ENCODE measurements around the gene GSE1. TPM values are rescaled to one million over a fixed set of nuclear protein-coding genes. Genes with fewer than 3 reads are reported as not detected.

The GSE1 gene
- total RNA-seq, 1 experiment from 2014 or later: 90.2 TPM

DNA sequence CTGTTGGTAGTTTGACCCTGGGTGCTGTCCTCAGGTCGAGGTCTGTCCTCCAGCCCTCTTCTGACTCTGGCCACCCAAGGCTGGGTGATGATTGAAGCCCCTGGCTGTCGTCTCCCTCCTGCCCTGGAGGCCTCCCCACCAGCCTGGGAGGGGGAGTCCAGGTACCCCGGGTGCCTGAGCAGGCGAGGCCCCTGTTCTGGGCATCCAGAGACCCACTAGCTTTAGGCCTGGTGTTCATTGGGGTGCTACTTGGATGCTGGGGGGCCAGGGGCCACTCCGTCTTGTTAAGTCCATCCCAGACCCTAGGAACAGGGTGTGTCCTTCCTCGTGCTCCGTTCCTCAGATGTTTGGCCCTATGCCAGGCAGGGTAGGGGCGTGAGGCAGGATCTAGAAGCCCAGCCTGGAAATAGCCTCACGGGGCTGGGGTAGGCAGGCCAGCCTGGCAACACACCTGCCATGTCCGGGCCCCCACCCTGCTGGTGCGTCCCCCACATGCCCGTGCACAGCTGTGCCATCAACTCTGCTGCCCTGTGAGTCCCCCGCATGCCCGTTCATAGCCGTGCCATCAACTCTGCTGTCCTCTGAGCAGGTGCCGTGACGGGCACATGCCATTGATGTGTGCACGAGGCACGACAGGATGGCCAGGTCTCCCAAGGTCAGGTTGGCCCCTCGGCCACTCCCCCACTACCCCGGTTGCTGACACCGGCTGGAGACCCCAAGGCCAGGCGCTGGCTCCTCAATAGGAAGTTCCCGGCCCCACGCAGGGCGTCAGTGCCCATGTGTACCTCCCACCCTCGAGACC, 38.7 kb downstream of the GSE1 start:
- TF ChIP-seq, protein P1, sequence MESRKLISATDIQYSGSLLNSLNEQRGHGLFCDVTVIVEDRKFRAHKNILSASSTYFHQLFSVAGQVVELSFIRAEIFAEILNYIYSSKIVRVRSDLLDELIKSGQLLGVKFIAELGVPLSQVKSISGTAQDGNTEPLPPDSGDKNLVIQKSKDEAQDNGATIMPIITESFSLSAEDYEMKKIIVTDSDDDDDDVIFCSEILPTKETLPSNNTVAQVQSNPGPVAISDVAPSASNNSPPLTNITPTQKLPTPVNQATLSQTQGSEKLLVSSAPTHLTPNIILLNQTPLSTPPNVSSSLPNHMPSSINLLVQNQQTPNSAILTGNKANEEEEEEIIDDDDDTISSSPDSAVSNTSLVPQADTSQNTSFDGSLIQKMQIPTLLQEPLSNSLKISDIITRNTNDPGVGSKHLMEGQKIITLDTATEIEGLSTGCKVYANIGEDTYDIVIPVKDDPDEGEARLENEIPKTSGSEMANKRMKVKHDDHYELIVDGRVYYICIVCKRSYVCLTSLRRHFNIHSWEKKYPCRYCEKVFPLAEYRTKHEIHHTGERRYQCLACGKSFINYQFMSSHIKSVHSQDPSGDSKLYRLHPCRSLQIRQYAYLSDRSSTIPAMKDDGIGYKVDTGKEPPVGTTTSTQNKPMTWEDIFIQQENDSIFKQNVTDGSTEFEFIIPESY (IDR thresholded peaks at IDR 0.05; ENCODE audit: extremely low read depth, insufficient replicate concordance, low read length): no peak
- no peak for TF ChIP-seq CBX3 (IDR thresholded peaks at IDR 0.05; ENCODE audit: low read depth)
- TF ChIP-seq FOSL1 (IDR thresholded peaks at IDR 0.05; ENCODE audit: low read depth): no peak
- no peak for TF ChIP-seq CEBPB (IDR thresholded peaks at IDR 0.05; ENCODE audit: low read depth)
- Histone ChIP-seq H3K27ac (ENCODE audit: low read depth, low read length) (no peak overlapping the region), H3K4me1 (ENCODE audit: control insufficient read depth in 1 of 2, insufficient read depth in 2 of 2, low read length in 2 of 2) (peaks cover 4 to 34% of the 10 kb centered on the region in 2 experiments; a peak in 3 of 4 replicates), H3K9me2 (ENCODE audit: insufficient read depth) (no peaks in the 10 kb centered on the region), H3K9ac (ENCODE audit: low read length) (no peak overlapping the region), H3K79me2 (ENCODE audit: insufficient read depth, low read length) (peaks cover 11% of the 10 kb centered on the region; the same call in 1 of the 2 replicates), H3K36me3 (ENCODE audit: control insufficient read depth in 1 of 2, insufficient read depth in 2 of 2, low read length in 2 of 2) (peaks cover 10 to 23% of the 10 kb centered on the region in 2 experiments; a peak in 3 of 4 replicates), H2AFZ (ENCODE audit: low read depth, low read length, poor library complexity, severe bottlenecking) (no peak overlapping the region), H3K4me2 (ENCODE audit: low read length) (no peak overlapping the region), H4K20me1 (ENCODE audit: insufficient read depth) (peaks cover 8% of the 10 kb centered on the region; the same call in 1 of the 2 replicates), H3K27me3 (ENCODE audit: insufficient read depth, low read length) (no peaks in the 10 kb centered on the region), H3K9me3 (ENCODE audit: control insufficient read depth in 1 of 2, insufficient read depth in 1 of 2, low read depth in 1 of 2, low read length in 2 of 2) (no peaks in the 10 kb centered on the region), H3K4me3 (replicated peaks in 1 of 2; ENCODE audit: low read depth in 1 of 2, low read length in 2 of 2) (no peak overlapping the region)
- ChIA-PET POLR2A (no interaction called here), CTCF (no interaction called here), RAD21 (ENCODE audit: low non-redundant PET in 1 of 2, low total read pairs in 2 of 2, uncharacterized antibody in 2 of 2, unreplicated experiment in 2 of 2) (no interaction called here)
- intact Hi-C loops (cut with micrococcal nuclease): no loop called here
- DNase-seq (ENCODE audit: low read depth, low spot score) (no peak), ATAC-seq (no peak)
- no TSS peak for BruUV-seq (replicated peaks)
